ENCODE measurements around the gene MBOAT1. TPM values are rescaled to one million over a fixed set of nuclear protein-coding genes. Genes with fewer than 3 reads are reported as not detected.
"Not testable (repeated sequence)": the region's sequence is repeated elsewhere in the genome, so short reads cannot be mapped to it uniquely, and the experiment has no call there.

MBOAT1 gene
- total RNA-seq, 1 donor from 2014 or later, result 0.72 TPM

GRCh38 chr6:20139127-20139963 lies 72.9 kb downstream of the MBOAT1 start:
- DNase-seq (ENCODE audit: low spot score), result not testable (repeated sequence)

- DNase-seq (ENCODE audit: low spot score), result no peak
These were observed 74.4 kb downstream of the MBOAT1 start for GRCh38 chr6:20137837-20138236.

- no peak for DNase-seq (ENCODE audit: low spot score)
These were observed 75.0 kb downstream of the MBOAT1 start for GRCh38 chr6:20137240-20137639.

GRCh38 chr6:20135677-20136268 lies 76.5 kb downstream of the MBOAT1 start:
- no peak for DNase-seq (ENCODE audit: low spot score)

- DNase-seq (ENCODE audit: low spot score), result no peak
These were observed 77.7 kb downstream of the MBOAT1 start for GRCh38 chr6:20134613-20135012.

- no peak for DNase-seq (ENCODE audit: low spot score)
These were observed 82.8 kb downstream of the MBOAT1 start for GRCh38 chr6:20129290-20130088.

- DNase-seq (ENCODE audit: low spot score), result no peak
These were observed 84.3 kb downstream of the MBOAT1 start for GRCh38 chr6:20128018-20128417.

- DNase-seq (ENCODE audit: low spot score), result peak; percentile 45
These were observed 85.2 kb downstream of the MBOAT1 start for GRCh38 chr6:20126789-20127653.

- no peak for DNase-seq (ENCODE audit: low spot score)
These were observed 86.0 kb downstream of the MBOAT1 start for GRCh38 chr6:20126102-20126752.

- DNase-seq (ENCODE audit: low spot score), result no peak
These were observed 87.7 kb downstream of the MBOAT1 start for GRCh38 chr6:20124545-20124944.

- peak; percentile 22 for DNase-seq (ENCODE audit: low spot score)
These were observed 92.8 kb downstream of the MBOAT1 start for GRCh38 chr6:20119485-20119884.

GRCh38 chr6:20118892-20119291 lies 93.4 kb downstream of the MBOAT1 start:
- DNase-seq (ENCODE audit: low spot score), result no peak

- peak; percentile 21 for DNase-seq (ENCODE audit: low spot score)
These were observed 94.8 kb downstream of the MBOAT1 start for GRCh38 chr6:20117474-20117873.

GRCh38 chr6:20116792-20117191 lies 95.5 kb downstream of the MBOAT1 start:
- DNase-seq (ENCODE audit: low spot score), result no peak

- no peak for DNase-seq (ENCODE audit: low spot score)
These were observed 96.9 kb downstream of the MBOAT1 start for GRCh38 chr6:20115246-20115980.

GRCh38 chr6:20113649-20114224 lies 98.5 kb downstream of the MBOAT1 start:
- no peak for DNase-seq (ENCODE audit: low spot score)

- DNase-seq (ENCODE audit: low spot score), result no peak
These were observed 99.4 kb downstream of the MBOAT1 start for GRCh38 chr6:20112841-20113240.

GRCh38 chr6:20112241-20112640 lies 100.0 kb downstream of the MBOAT1 start:
- no peak for DNase-seq (ENCODE audit: low spot score)

- DNase-seq (ENCODE audit: low spot score), result no peak
These were observed 101.8 kb downstream of the MBOAT1 start for GRCh38 chr6:20110478-20110877.

- no peak for DNase-seq (ENCODE audit: low spot score)
These were observed 102.7 kb downstream of the MBOAT1 start for GRCh38 chr6:20109526-20109925.

Measured in umbilical cord (tissue), 2 donors.